ENCODE data around the gene GPR15.

DNA sequence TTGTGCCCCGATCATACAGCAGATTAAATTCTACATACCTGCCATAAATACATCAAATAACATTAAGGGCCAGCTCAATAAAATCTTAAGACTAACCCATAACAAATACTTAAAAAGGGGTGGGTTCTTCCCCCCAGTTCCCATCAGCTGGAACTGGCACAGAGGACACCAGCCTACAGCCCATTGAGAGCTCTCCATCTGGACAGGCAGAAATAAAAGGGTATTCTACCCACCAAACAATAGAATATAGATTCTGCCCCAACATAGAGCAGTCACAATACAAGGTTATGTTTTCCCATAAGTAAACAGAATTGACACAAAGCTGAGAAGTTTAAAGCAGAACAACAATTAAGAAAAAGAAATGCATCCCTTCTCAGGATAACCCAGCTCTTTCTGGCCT lies 49.7 kb downstream of the GPR15 start:
- TF ChIP-seq POLR2A (IDR thresholded peaks at IDR 0.05), result no peak
- TF ChIP-seq, protein P1, sequence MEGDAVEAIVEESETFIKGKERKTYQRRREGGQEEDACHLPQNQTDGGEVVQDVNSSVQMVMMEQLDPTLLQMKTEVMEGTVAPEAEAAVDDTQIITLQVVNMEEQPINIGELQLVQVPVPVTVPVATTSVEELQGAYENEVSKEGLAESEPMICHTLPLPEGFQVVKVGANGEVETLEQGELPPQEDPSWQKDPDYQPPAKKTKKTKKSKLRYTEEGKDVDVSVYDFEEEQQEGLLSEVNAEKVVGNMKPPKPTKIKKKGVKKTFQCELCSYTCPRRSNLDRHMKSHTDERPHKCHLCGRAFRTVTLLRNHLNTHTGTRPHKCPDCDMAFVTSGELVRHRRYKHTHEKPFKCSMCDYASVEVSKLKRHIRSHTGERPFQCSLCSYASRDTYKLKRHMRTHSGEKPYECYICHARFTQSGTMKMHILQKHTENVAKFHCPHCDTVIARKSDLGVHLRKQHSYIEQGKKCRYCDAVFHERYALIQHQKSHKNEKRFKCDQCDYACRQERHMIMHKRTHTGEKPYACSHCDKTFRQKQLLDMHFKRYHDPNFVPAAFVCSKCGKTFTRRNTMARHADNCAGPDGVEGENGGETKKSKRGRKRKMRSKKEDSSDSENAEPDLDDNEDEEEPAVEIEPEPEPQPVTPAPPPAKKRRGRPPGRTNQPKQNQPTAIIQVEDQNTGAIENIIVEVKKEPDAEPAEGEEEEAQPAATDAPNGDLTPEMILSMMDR (IDR thresholded peaks at IDR 0.05), result no peak
